ENCODE measurements around the gene DPPA4.

The DPPA4 gene

DNA sequence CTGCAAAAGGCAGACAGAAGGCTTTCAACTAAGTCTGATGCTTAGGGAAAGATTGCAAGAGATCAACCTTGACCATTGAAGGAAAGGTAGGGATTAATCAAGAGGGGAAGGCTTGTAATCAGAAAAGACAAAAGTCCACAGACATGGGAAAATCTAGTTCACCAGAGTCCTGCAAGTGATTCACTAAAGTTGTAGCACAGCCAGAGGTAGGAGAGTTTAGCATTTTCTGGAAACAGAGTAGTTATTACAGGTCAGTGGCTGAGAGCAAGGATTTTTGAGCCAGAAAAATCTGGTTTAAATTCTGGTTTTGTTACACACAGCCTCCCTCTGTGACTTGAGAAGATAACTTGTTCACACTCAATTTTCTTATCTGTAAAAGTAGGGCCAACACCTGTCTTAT, 35.3 kb upstream of the DPPA4 start:
- no peaks in the 10 kb centered on the region for H3K9me2 ChIP-seq (replicated peaks; ENCODE audit: low read depth, low read length)
- no peak overlapping the region for H3K4me2 ChIP-seq (ENCODE audit: low read depth, low read length, poor library complexity, severe bottlenecking)
- no peak overlapping the region for H2AFZ ChIP-seq (ENCODE audit: low read length)
- no peaks in the 10 kb centered on the region for H3F3A ChIP-seq (ENCODE audit: low read depth)
- no peaks in the 10 kb centered on the region for H3K27me3 ChIP-seq (ENCODE audit: insufficient read depth, low read length, poor library complexity, severe bottlenecking)
- no peaks in the 10 kb centered on the region for H4K20me1 ChIP-seq (ENCODE audit: insufficient read depth, low read length, poor library complexity, severe bottlenecking)
- H3K4me1 ChIP-seq (ENCODE audit: insufficient read depth, low read length, poor library complexity, severe bottlenecking): no peaks in the 10 kb centered on the region
- no peaks in the 10 kb centered on the region for H3K36me3 ChIP-seq (ENCODE audit: insufficient read depth, low read length)
- no peak overlapping the region for H3K9ac ChIP-seq (ENCODE audit: low read depth, low read length, poor library complexity, severe bottlenecking)
- H3K79me2 ChIP-seq (ENCODE audit: insufficient read depth, low read length): no peaks in the 10 kb centered on the region
- no peak overlapping the region for H3K4me3 ChIP-seq (ENCODE audit: low read length, poor library complexity, severe bottlenecking)
- no peak for TF ChIP-seq EZH2phosphoT487 (IDR thresholded peaks at IDR 0.05; ENCODE audit: borderline replicate concordance)
- TF ChIP-seq, protein P1, sequence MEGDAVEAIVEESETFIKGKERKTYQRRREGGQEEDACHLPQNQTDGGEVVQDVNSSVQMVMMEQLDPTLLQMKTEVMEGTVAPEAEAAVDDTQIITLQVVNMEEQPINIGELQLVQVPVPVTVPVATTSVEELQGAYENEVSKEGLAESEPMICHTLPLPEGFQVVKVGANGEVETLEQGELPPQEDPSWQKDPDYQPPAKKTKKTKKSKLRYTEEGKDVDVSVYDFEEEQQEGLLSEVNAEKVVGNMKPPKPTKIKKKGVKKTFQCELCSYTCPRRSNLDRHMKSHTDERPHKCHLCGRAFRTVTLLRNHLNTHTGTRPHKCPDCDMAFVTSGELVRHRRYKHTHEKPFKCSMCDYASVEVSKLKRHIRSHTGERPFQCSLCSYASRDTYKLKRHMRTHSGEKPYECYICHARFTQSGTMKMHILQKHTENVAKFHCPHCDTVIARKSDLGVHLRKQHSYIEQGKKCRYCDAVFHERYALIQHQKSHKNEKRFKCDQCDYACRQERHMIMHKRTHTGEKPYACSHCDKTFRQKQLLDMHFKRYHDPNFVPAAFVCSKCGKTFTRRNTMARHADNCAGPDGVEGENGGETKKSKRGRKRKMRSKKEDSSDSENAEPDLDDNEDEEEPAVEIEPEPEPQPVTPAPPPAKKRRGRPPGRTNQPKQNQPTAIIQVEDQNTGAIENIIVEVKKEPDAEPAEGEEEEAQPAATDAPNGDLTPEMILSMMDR (conservative IDR thresholded peaks at IDR 0.05; ENCODE audit: low read length): no peak
- no peaks in the 10 kb centered on the region for H3K9me3 ChIP-seq (ENCODE audit: insufficient read depth, low read depth, low read length)

DNA sequence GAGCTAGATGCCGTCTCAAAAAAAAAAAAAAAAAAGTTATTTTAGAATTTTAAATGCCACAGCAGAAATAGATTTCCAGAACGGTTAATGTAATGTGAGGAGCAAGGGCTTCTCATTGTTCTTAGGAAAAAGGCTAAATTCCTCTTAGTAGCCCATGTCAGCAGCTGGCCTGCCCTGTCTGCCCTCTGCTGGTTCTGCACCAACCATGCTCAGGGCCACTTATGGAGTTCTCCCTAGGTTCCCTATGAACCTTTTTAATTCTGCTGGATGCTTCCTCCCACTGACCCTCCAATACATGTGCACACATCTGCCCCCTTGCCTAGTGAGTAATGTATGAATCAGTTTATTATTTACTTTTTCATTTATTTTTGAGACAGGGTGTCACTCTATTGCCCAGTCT, 32.2 kb upstream of the DPPA4 start:
- H3K36me3 ChIP-seq (ENCODE audit: insufficient read depth, low read length): no peaks in the 10 kb centered on the region
- no peak overlapping the region for H3K4me3 ChIP-seq (ENCODE audit: low read length, poor library complexity, severe bottlenecking)
- TF ChIP-seq, protein P1 (conservative IDR thresholded peaks at IDR 0.05; ENCODE audit: low read length): peak; percentile 55
- no peak for TF ChIP-seq EZH2phosphoT487 (IDR thresholded peaks at IDR 0.05; ENCODE audit: borderline replicate concordance)
- no peaks in the 10 kb centered on the region for H4K20me1 ChIP-seq (ENCODE audit: insufficient read depth, low read length, poor library complexity, severe bottlenecking)
- H3K79me2 ChIP-seq (ENCODE audit: insufficient read depth, low read length): no peaks in the 10 kb centered on the region
- no peaks in the 10 kb centered on the region for H3K27me3 ChIP-seq (ENCODE audit: insufficient read depth, low read length, poor library complexity, severe bottlenecking)
- no peaks in the 10 kb centered on the region for H3F3A ChIP-seq (ENCODE audit: low read depth)
- no peaks in the 10 kb centered on the region for H3K9me3 ChIP-seq (ENCODE audit: insufficient read depth, low read depth, low read length)
- no peak overlapping the region for H2AFZ ChIP-seq (ENCODE audit: low read length)
- no peaks in the 10 kb centered on the region for H3K9me2 ChIP-seq (replicated peaks; ENCODE audit: low read depth, low read length)
- no peaks in the 10 kb centered on the region for H3K4me1 ChIP-seq (ENCODE audit: insufficient read depth, low read length, poor library complexity, severe bottlenecking)
- no peak overlapping the region for H3K9ac ChIP-seq (ENCODE audit: low read depth, low read length, poor library complexity, severe bottlenecking)
- no peak overlapping the region for H3K4me2 ChIP-seq (ENCODE audit: low read depth, low read length, poor library complexity, severe bottlenecking)

DNA sequence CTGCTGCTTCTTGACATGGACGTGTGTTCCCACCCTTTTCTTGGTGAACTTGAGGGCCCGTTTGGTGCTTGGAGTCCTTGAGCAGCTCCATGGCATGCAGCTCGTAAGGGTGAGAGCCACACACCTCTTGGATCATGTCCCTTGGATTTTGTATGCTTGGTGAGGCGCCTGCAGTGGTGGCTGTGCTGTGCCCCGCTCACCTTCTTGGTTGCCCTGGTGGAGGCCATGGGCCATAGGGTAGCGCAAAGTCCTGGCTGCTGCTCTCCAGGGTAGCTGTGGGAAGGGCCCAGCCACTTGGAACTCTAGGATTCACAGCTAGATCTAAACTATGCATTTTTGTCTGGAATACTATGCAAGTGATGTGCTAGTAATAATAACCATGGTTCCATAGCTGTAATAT, 26.7 kb upstream of the DPPA4 start:
- Histone ChIP-seq H3K79me2 (ENCODE audit: insufficient read depth, low read length) (no peaks in the 10 kb centered on the region), H4K20me1 (ENCODE audit: insufficient read depth, low read length, poor library complexity, severe bottlenecking) (no peaks in the 10 kb centered on the region), H3K36me3 (ENCODE audit: insufficient read depth, low read length) (no peaks in the 10 kb centered on the region), H3K9ac (ENCODE audit: low read depth, low read length, poor library complexity, severe bottlenecking) (no peak overlapping the region), H3K9me3 (ENCODE audit: insufficient read depth, low read depth, low read length) (no peaks in the 10 kb centered on the region), H3K4me1 (ENCODE audit: insufficient read depth, low read length, poor library complexity, severe bottlenecking) (no peaks in the 10 kb centered on the region), H3K4me3 (ENCODE audit: low read length, poor library complexity, severe bottlenecking) (no peak overlapping the region), H3F3A (ENCODE audit: low read depth) (no peaks in the 10 kb centered on the region), H2AFZ (ENCODE audit: low read length) (no peak overlapping the region), H3K4me2 (ENCODE audit: low read depth, low read length, poor library complexity, severe bottlenecking) (no peak overlapping the region), H3K27me3 (ENCODE audit: insufficient read depth, low read length, poor library complexity, severe bottlenecking) (no peaks in the 10 kb centered on the region), H3K9me2 (replicated peaks; ENCODE audit: low read depth, low read length) (no peaks in the 10 kb centered on the region)
- no peak for TF ChIP-seq EZH2phosphoT487 (IDR thresholded peaks at IDR 0.05; ENCODE audit: borderline replicate concordance)
- TF ChIP-seq, protein P1 (conservative IDR thresholded peaks at IDR 0.05; ENCODE audit: low read length): no peak

Data from Loucy (cell line).